Esophagus muscularis mucosa (tissue), 4 donors: ENCODE results near the gene MAPKAP1. TPM values are rescaled to one million over a fixed set of nuclear protein-coding genes. Genes with fewer than 3 reads are reported as not detected.

Experiments used
- DNase-seq: peaks from one replicate; pipeline ENCODE4 v3.0.0-alpha.2; 2017; ENCODE audit errors: extremely low spot score
- H3K27ac ChIP-seq, 4 donors: fragments of 200-600 bp; sonication (generic); replicated peaks in 1 of 4; 1 replicate in 3 of 4; 2 replicates in 1 of 4; pipeline ENCODE4 v1.5.1; 2016 to 2019; ENCODE audit warnings: mild to moderate bottlenecking in 1 of 4
- H3K27me3 ChIP-seq, 4 donors: fragments of 200-600 bp; sonication (generic); one replicate each; pipeline versions ENCODE4 v1.5.1 to v1.6.0; 2016 to 2019
- H3K36me3 ChIP-seq, 4 donors: fragments of 200-600 bp; sonication (generic); one replicate each; pipeline ENCODE4 v1.5.1; 2016 to 2019
- H3K4me1 ChIP-seq, 4 donors: fragments of 200-600 bp; sonication (generic); one replicate each; pipeline ENCODE4 v1.5.1; 2016 to 2019
- H3K4me3 ChIP-seq, 4 donors: fragments of 200-600 bp; sonication (generic); 1 replicate in 2 of 4; 2 replicates in 2 of 4; pipeline ENCODE4 v1.5.1; 2016 to 2019; ENCODE audit warnings: mild to moderate bottlenecking in 4 of 4, moderate library complexity in 1 of 4
- H3K9me3 ChIP-seq, 4 donors: fragments of 200-600 bp; sonication (generic); 1 replicate in 3 of 4; 2 replicates in 1 of 4; pipeline ENCODE4 v1.5.1; 2016 to 2019
- CTCF ChIP-seq, 3 experiments: fragments of 200-600 bp in 2 of 3; fragments of 450-650 bp in 1 of 3; sonication (generic) in 2 of 3; IDR thresholded peaks; one replicate each; pipeline ENCODE4 v1.5.1; 2017 to 2019; ENCODE audit warnings: antibody characterized with exemption in 3 of 3, mild to moderate bottlenecking in 2 of 3, moderate library complexity in 1 of 3
- EP300 ChIP-seq: sonication (generic); formaldehyde crosslinking; IDR thresholded peaks from one replicate; pipeline ENCODE4 v1.6.1; 2017; ENCODE audit warnings: antibody characterized with exemption
- POLR2A ChIP-seq: fragments of 450-650 bp; IDR thresholded peaks from one replicate; pipeline ENCODE4 v1.6.1; 2017; ENCODE audit warnings: antibody characterized with exemption, moderate library complexity, mild to moderate bottlenecking, low read depth
- POLR2AphosphoS5 ChIP-seq, 2 donors: sonication (generic); formaldehyde crosslinking; IDR thresholded peaks; one replicate each; pipeline ENCODE4 v1.6.1; 2017; ENCODE audit warnings: antibody characterized with exemption in 2 of 2
- WGBS: methylation state at CpG from one replicate; pipeline ENCODE4 v1.1.5; 2018; 5-methylcytosine and 5-hydroxymethylcytosine counted together
- intact Hi-C: fragments of 100-400 bp; cut with DNase I; formaldehyde crosslinking; loops from one replicate; pipeline ENCODE4 v1.15.1; 2023
- total RNA-seq, 4 donors: library from RNA; depleted of rRNA; stranded (reverse); fragments of >200 nt; gene quantifications; one replicate each; pipeline versions ENCODE4 v1.1.0 to v1.2.1, GENCODE V29; 2016

The MAPKAP1 gene
- total RNA-seq, 4 donors from 2014 or later, result 84.3 to 103 (median 93.4) TPM

DNA sequence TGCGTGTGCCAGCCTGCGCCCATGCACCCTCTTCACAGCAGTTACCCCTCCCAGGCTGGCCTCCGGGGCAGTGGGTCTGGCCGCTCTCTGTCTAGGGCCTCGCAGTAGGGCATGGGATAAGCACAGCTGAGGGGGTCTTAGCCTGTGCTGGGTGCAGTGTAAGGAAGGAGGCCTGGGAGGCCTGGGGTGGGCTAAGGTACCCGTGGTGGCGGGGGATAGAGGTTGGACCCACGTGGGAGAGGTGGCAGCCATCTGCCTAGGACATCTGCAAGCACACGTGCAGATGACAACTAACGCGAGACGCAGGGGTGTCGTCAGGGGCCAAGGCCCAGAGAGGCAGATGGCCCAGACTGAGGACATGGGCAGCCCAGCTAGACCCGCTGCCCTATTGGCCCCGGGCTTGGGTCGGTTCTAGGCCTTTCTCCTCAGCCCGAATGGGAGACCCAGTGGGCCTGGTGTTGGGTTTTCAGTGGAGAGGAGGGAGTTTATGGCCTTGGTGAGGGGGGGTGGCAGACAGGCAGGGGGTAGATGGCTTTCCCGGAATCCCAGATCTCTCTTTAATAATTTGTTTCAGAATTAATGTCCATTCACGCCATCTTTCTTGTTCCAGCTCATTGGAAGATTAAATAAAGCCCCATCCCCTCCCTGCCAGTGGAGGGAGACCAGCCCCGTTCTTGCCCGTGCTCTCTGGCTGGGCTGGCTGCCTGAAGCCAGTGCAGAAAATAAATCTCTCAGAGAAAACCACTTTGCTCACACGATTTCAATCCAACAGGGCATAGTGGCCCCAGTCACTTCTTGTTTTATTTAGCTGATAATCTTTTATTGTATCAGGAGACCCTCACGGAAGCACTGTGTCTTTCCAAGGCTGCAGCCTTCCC lies 291.2 kb downstream of the MAPKAP1 start:
- intact Hi-C loops, result no loop called here
- TF ChIP-seq CTCF (IDR thresholded peaks at IDR 0.05), result no peak
- no peak for TF ChIP-seq POLR2AphosphoS5 (IDR thresholded peaks at IDR 0.05)
- no peak for TF ChIP-seq EP300
- TF ChIP-seq POLR2A, result no peak
- no peak for DNase-seq
- no peak overlapping the region for H3K4me3 ChIP-seq
- no peak overlapping the region for H3K27ac ChIP-seq
- H3K36me3 ChIP-seq, result no peaks in the 10 kb centered on the region
- H3K9me3 ChIP-seq, result no peaks in the 10 kb centered on the region
- whole genome bisulfite sequencing, result 90% methylated on average over 20 of the region's 23 CpGs
- H3K4me1 ChIP-seq, result no peaks in the 10 kb centered on the region
- H3K27me3 ChIP-seq, result no peaks in the 10 kb centered on the region

GRCh38 chr9:125413579-125413978 lies 293.4 kb downstream of the MAPKAP1 start:
- no peak overlapping the region for H3K27ac ChIP-seq
- 90% methylated on average over 8 of the region's 8 CpGs for WGBS
- H3K9me3 ChIP-seq, result no peaks in the 10 kb centered on the region
- peaks cover 0 to 3% (median 3%) of the 10 kb centered on the region in 4 donors for H3K4me1 ChIP-seq
- no peaks in the 10 kb centered on the region for H3K27me3 ChIP-seq
- DNase-seq, result no peak
- no peaks in the 10 kb centered on the region for H3K36me3 ChIP-seq
- TF ChIP-seq EP300, result no peak
- TF ChIP-seq CTCF (IDR thresholded peaks at IDR 0.05), result no peak
- TF ChIP-seq POLR2A, result no peak
- no peak for TF ChIP-seq POLR2AphosphoS5 (IDR thresholded peaks at IDR 0.05)
- intact Hi-C loops, result no loop called here
- no peak overlapping the region for H3K4me3 ChIP-seq

- no peaks in the 10 kb centered on the region for H3K27me3 ChIP-seq
- TF ChIP-seq CTCF (IDR thresholded peaks at IDR 0.05), result no peak
- no peak for TF ChIP-seq POLR2A
- no peak for TF ChIP-seq EP300
- TF ChIP-seq POLR2AphosphoS5 (IDR thresholded peaks at IDR 0.05), result no peak
- no peaks in the 10 kb centered on the region for H3K9me3 ChIP-seq
- H3K4me1 ChIP-seq, result peaks cover 5 to 15% (median 15%) of the 10 kb centered on the region in 4 donors
- DNase-seq, result no peak
- 89% methylated on average over 10 of the region's 10 CpGs for WGBS
- H3K36me3 ChIP-seq, result no peaks in the 10 kb centered on the region
- no peak overlapping the region for H3K27ac ChIP-seq
- H3K4me3 ChIP-seq, result no peak overlapping the region
- intact Hi-C loops, result no loop called here
Measured at GRCh38 chr9:125412166-125412565, 294.8 kb downstream of the MAPKAP1 start.

DNA sequence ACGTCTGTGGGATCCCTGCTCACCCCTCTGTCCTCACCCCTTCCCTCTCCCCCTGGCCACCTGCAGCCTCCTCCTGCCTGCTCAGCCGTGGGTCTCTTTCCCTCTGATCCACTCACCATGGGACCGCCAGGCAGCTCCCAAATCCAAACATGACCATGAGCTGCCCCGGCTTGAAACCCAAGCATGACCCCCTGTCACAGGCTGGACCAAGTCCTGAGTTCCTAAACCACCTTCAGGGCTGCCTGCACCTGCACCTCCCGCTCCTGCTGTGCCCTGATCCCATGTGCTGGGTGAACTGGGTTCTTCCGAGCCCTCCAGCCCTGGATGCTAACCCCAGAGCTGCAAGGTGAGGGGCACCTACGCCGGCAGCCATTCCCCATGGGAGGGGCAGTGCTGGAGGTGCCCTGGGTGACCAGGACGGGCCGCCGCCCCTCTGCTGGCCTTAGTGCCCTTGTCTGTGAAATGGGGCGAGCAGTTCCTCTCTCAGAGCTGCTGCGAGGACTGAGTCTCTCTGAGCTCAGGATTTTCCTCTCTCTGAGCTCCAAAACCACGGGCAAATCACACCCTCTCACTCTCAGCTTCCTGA lies 295.7 kb downstream of the MAPKAP1 start:
- WGBS, result 58% methylated on average over 2 of the region's 14 CpGs
- Histone ChIP-seq H3K4me3 (no peak overlapping the region), H3K36me3 (no peaks in the 10 kb centered on the region), H3K27ac (no peak overlapping the region), H3K9me3 (no peaks in the 10 kb centered on the region), H3K27me3 (no peaks in the 10 kb centered on the region), H3K4me1 (peaks cover 5 to 15% (median 15%) of the 10 kb centered on the region in 4 donors)
- no peak for TF ChIP-seq POLR2AphosphoS5 (IDR thresholded peaks at IDR 0.05)
- TF ChIP-seq POLR2A, result no peak
- no peak for TF ChIP-seq CTCF (IDR thresholded peaks at IDR 0.05)
- no peak for TF ChIP-seq EP300
- intact Hi-C loops, result no loop called here
- no peak for DNase-seq
